ENCODE data around the gene HCN3.

HCN3 gene

GRCh38 chr1:155254714-155255242 lies 22.5 kb upstream of the HCN3 start:
- DNase-seq, result no peak

GRCh38 chr1:155255243-155256007 lies 21.8 kb upstream of the HCN3 start, which contains the start of gene ENTREP3:
Gene ENTREP3, minus strand, starts transcription at chr1:155255483. Its CDS starts 606 bp downstream, at chr1:155254877.
- peak; percentile 40 to 58 for DNase-seq

GRCh38 chr1:155256058-155256852 lies 21.0 kb upstream of the HCN3 start:
- no peak for DNase-seq

- no peak for DNase-seq
Measured at GRCh38 chr1:155260276-155260675, 17.0 kb upstream of the HCN3 start.

- DNase-seq, result peak in 1 of 2 donors; percentile 27
Measured at GRCh38 chr1:155261493-155261851, 15.8 kb upstream of the HCN3 start.

- DNase-seq, result peak; percentile 98 to 99
Measured at GRCh38 chr1:155261852-155262673, 15.2 kb upstream of the HCN3 start, which contains the start of gene SCAMP3. Gene SCAMP3, minus strand, starts transcription at chr1:155262360. Its CDS starts 209 bp downstream, at chr1:155262151.

- DNase-seq, result no peak
Measured at GRCh38 chr1:155263067-155263466, 14.2 kb upstream of the HCN3 start.

GRCh38 chr1:155266553-155266952 lies 10.7 kb upstream of the HCN3 start:
- no peak for DNase-seq

GRCh38 chr1:155267373-155267772 lies 9.9 kb upstream of the HCN3 start:
- no peak for DNase-seq

- DNase-seq, result no peak
Measured at GRCh38 chr1:155268630-155269029, 8.6 kb upstream of the HCN3 start.

GRCh38 chr1:155269381-155269780 lies 7.9 kb upstream of the HCN3 start:
- no peak for DNase-seq

GRCh38 chr1:155272466-155273342 lies 4.6 kb upstream of the HCN3 start:
- no peak for DNase-seq

- peak; percentile 97 to 98 for DNase-seq
Measured at GRCh38 chr1:155273343-155274245, 3.7 kb upstream of the HCN3 start, which contains the start of gene CLK2. Gene CLK2, minus strand, starts transcription at chr1:155273504. Its CDS starts 2,527 bp downstream, at chr1:155270977.

GRCh38 chr1:155277902-155278688 lies 832 bp downstream of the HCN3 start:
- peak in 1 of 2 donors; percentile 20 for DNase-seq

- no peak for DNase-seq
Measured at GRCh38 chr1:155278689-155279160, 1.5 kb downstream of the HCN3 start.

- no peak for DNase-seq
Measured at GRCh38 chr1:155279268-155279667, 2.0 kb downstream of the HCN3 start.

- DNase-seq, result no peak
Measured at GRCh38 chr1:155282488-155283091, 5.3 kb downstream of the HCN3 start.

GRCh38 chr1:155284476-155284875 lies 7.2 kb downstream of the HCN3 start:
- DNase-seq, result no peak

GRCh38 chr1:155285063-155285462 lies 7.8 kb downstream of the HCN3 start:
- no peak for DNase-seq
